DMS79 (cell line): ENCODE results near the gene TRAK1.

Experiments
- DNase-seq: peaks from one replicate; lab custom pipeline; 2025; lab: John Stamatoyannopoulos, UW

TRAK1 gene

DNA sequence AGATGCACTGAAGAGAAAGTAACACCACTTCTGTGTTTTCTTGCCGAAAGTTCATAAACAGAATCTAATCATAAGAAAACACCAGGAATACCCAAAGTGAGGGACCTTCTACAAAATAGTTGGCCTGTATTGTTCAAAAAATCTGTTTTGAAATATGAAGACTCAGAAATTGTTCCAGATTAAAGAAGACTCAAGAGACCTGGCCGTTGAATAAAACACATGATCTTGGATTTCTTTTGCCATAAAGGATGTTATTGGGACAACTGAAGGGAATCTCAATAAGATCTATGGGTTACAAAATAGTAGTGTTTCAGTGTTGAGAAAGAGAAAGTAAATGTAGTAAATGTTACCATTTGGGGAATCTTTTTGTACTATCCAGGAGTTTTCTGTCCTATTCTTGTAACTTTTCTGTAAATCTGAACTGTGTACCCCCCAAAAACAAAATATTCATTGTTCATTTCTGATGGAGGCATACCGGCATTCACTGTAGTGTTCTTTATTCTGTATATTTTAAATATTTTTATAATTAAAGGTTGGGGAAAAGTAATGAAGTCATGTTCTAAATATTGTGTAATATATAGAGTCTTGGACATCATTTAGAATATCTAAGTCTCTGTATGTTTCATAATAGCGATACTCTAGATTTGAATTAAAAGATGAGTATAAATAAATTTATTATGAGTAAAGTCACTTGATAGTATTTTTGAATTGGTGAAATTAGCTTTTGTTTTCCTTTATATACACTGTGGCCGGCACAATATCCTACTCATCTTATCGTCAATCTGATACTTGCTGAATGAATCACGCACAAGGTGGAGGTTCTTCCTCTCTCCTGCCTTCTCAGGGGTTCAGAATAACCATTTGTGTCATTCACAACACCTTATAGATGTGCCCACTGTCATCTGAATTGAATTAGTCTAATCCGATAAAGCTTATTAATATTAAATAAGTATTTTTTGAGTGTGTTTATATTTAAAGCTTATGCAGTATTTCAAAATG lies 66.7 kb downstream of the TRAK1 start:
- no peak for DNase-seq

DNA sequence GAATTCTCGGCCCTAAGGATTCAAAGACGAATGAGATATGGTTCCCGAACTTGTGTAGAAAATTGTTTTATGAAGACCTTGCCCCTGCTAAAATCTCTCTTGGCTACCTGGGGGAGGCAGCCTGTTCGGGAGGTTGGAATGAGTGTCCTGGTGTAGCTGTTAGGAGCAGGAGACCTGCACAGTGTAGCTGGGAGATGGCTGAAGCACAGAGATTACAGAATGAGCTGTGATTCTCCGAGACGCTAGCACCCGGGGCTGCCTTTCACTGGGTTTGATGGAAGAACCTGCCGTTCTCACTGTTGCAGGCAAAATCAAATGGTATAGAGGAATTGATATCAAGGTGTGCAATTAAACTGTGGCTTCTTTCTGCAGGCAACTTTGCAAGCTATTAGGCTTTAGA lies 68.0 kb downstream of the TRAK1 start:
- no peak for DNase-seq

DNA sequence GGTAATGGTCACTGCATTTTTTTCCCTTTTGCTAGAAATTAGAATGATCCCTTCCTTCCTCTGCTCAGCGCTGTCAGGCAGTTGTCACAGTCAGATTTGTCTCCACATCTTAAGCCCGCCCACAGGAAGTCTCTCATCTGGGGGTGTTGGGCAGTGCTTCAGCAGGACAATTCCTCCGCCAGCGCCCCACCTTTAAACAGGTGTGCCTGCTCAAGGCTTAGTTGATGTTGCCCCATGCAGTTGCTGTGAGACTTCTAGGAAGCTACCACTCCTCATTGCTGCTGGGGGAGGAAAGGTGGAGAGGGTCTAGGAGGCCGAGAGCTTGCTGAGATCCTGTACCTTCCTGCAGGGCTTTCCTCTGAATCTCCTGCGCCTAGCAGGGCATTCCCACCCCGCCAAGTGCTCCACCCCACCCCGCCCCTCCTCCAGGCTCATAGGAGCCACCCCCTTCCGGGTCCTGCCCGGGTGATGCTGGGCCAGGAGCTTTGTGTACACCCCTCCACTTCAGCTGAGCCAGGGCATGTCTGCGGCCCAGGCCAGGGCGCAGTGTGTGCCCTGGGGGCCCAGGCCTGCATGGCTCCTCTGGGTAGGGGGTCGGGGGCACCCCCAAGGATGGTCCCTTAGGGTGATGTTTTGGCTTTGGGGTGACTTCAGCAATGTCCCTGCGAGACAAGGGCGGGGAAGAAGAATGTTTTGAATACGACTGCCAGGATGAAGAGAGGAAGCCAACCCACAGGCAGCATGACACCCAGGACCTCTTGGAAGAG lies 68.7 kb downstream of the TRAK1 start:
- peak; percentile 85 for DNase-seq

DNA sequence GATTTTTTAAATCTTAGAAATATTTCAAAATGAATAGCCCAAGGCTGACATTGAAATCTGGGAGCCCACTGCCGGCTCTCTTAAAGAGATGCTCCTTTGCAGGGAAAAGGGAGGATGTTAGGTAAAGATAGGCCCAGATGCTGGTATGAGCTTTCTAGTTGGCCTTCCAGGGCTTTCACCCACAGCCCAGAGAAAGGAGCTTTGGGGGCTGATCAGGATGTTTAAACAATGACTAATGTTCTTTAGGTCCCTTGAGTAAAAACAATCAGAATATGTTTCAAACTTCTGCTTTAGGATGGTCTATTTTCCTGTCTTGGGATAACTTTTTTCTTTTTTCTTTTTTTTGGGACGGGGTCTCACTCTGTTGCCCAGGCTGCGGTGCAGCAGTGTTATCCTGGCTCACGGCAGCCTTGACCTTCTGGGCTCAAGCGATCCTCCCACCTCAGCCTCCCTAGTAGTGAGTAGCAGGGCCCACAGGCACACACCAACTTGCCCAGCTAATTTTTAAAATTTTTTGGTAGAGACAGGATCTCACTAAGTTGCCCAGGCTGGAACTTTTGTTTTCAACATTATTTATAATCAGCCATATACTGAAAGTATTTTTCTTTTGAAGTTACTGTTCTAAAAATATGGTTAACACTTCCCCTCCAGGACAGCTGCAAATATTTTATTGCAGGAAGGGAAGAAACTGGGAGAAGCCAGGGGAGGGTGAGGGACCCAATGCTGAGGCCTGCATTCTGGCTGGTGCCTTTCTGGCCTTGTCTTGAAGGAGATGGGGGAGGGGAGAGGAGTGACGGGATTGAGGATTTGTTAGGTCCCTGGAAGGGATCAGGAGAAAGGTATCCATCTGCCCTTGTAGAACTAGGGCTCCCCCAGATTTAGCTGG lies 70.1 kb downstream of the TRAK1 start:
- DNase-seq = no peak

DNA sequence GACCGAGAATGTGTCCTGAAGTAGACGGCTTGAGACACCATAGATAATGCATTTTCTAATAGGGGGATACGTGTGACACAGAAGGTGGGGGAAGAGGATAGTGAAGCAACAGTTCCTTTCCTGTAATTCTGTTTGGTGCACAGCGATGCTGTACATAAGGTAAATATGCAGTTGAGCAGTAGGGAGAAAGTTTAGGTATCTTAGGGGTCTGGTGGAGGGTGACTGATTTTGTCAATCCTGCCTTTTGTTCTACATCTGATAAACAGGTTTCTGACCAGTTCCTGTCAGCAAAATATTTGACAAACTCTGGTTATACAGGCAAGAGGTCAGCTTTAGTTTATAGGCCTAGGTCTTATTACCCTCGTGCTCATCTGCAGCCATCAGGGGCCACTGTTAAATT lies 71.3 kb downstream of the TRAK1 start:
- DNase-seq = no peak

DNA sequence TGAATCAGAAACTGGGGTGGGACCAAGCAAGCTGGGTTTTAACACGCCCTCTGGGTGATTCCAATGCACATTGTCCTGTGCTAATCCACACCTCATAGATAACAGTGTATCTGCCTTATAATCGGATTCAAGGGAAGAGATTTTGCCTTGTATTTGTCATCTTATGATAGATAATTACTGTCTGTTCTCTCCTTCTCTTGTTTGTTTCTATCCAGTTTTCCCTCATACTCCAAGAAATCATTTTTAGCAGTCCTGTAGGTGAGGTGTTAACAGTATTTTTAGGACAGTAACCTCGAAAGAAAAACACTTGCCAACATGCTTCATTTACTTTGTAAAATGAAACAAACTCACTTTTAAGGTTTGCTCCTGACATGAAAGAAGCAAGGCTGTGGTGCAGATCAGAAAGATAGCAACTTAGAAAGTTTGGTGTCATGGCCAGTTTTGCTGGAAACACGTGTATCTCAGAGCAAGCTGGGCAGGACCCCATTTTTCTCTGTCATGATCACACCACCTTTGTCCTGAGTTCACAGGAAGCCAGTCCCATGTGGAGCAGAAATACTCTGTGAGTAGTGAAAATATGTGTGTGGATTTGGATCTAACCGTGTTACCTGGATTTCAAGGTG lies 72.6 kb downstream of the TRAK1 start:
- DNase-seq = no peak

DNA sequence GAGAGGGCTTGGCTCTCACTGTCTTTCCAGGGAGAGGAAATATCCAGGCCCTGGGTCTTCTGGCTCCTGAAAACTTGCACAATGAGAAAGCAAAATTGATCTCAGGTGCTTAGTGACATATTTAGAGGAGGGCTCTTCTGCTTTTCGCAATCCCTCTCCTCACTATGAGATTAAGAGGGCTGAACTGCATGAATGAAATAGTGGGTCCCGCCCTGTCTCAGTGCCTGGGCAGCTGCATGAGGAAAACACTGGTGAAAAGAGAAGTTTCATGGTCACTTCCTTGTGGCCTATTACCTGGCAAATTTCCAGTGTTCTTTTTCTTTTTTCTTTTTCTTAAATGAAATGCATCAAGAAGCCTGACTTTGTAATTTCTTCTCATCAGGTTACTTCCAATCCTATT lies 73.5 kb downstream of the TRAK1 start:
- no peak for DNase-seq

DNA sequence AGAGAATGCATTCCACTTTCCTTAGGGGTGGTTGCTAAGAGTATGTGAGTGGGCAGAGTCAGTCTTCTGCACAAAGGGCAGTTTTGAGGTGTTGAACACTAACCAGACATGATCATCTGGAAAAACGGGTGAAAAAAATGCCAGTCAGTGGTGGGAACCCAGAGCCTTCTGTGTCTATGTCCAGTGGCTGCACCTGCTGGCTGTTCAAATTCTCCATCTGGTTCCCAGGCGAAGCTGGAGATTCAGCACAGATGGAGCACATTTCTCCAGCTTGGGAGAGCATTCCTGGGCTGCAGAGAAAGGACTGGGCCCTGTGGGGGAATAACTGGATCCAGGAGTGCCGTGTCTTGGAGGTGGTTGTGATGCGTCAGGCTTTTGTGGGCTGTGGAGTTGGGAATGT lies 74.1 kb downstream of the TRAK1 start:
- no peak for DNase-seq

DNA sequence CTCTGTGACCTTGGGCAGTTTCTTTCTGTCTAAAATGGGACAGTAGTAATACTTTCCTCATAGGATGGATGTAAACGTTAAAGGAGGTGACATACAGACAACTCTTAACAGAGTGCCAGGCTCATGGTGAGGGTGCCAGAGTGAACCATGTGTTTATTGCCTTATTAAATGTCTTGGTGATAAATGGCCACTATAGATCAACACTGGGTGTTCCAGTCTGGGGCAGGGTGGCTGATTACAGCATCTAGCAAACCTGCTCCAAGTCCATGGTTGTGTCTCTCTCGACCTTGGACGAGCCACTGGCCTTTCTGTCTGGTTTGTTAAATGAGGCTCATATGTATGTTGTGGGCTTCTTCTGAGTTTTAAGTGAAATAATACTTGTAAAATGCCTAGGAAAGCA lies 75.1 kb downstream of the TRAK1 start:
- no peak for DNase-seq

DNA sequence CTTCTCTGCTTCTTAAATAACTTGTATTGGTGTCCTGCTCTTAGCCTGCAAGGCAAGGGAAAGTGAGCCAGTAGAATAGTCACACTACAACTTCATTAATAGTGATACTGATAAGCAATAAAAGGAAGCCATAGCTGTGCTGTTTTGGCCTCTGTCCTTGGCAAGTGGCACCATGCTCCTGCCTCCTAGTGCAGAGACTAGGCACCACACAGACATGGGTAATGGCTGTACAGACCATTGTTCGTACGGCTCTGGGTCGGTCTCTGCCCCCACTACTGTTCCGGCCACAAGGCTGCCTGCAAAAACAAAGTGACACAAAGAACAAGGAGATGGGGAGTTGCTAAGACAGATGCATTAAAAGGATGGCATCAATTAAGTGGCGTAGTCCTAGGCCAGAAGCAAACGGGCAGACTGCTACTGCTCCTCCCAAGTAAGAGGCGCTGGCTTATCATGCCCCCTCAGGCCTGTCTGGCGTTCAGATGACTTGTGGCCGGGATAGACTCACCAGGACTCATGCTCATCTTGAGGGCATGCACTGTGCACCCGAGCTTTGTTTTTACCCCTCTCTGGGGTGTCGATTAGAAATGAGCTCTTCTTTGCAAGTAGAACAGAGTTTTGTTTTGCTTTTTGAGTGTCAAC lies 75.6 kb downstream of the TRAK1 start:
- no peak for DNase-seq

DNA sequence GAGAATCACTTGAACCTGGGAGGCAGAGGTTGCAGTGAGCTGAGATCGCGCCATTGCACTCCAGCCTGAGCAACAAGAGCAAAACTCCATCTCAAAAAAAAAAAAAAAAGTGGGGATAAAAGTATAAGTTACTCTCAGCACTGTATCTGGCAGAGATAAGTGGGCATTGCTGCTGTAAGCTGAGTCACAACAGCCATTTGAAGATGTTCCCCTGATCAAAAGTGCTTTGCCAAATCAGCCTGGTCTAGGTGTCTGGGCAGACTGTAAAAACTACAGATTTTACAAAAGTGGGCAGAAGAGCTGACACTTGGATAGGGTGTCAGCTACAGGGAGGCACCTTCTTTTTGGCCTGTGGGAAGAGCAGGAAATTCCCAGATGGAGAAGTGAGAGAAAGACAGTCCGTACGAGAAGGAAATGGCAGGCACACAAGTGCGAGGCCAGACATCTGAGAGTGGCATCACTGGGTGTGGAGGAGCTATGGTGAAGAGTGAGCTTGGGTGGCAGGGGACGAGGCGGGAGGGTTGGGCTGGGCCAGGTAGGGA lies 78.5 kb downstream of the TRAK1 start:
- DNase-seq = no peak

DNA sequence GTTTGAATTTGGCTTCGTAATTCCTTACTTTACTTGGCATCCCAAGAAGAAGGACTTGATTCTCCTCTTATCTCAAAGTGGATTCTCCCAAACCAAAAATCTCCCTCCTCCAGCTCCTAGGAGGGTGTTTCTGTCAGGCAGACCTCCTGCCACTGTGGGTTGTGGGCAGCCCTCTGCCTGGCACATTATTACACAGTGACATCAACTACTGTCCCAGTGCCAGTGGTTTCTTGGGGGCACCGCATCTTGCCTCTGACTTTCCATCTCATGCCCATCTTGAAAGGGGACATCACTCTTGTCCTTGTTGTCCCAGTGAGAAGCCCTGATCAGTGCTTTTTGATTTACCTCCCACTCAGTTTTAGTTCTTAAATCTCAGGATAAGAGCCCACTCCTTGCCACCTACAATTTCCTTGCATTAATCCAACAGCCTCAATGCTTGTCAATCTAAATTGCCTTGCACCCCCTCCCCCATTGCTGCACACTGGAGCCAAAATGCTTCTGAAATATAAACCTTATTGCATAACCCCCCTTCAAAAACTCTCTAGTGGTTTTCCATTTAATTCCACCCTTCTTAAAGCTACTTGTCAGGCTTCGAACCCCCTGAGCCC lies 81.0 kb downstream of the TRAK1 start:
- DNase-seq = no peak

DNA sequence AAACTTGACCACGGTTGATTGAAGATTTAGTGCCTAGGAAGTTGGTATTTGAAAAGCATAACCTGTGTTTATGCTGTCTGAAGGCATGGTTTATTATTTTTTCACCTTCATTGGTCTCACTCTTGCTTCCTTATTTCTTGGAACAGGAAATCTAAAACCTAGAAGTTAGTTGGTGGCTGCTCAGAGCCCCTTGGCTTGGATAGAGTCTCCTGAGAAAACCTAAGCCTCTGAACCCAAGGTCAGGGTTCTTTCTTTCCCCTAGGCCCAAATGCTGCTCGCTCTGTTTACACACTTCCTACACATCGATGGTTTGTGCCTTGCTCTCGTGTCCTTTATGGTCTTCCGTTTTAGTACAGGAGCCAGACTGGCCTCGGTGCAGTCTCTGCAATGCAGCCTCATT lies 82.2 kb downstream of the TRAK1 start:
- DNase-seq = no peak

DNA sequence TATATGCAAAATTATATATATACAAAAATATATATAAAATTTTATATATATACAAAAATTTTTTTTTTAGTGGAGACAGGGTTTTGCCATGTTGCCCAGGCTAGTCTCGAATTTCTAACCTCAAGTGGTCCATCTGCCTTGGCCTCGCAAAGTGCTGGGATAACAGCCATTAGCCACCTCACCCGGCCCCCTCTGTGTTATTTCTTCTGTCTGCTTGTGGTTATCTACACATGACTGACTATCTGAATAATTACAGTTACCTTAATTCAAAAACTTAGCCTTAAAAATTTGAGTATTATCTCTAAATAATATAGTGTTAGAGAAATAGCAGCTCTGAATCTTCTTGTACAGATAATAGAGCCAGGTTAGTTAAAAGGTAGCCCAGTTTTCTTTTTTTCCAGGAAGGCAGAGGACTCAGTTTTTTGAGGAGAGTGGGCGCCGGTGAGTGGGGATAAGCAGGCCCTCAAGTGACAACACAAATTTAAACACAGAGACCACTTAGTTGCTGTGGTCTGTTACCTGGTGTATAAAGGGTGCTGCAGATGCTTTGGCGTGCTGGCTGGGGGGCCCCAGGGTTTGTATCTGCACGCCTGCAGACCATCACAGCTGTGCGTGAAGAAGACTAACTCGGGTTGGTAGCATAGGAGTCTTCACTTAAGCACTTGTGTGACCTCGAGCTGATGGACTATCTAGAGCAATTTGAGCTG lies 83.7 kb downstream of the TRAK1 start:
- DNase-seq = no peak

DNA sequence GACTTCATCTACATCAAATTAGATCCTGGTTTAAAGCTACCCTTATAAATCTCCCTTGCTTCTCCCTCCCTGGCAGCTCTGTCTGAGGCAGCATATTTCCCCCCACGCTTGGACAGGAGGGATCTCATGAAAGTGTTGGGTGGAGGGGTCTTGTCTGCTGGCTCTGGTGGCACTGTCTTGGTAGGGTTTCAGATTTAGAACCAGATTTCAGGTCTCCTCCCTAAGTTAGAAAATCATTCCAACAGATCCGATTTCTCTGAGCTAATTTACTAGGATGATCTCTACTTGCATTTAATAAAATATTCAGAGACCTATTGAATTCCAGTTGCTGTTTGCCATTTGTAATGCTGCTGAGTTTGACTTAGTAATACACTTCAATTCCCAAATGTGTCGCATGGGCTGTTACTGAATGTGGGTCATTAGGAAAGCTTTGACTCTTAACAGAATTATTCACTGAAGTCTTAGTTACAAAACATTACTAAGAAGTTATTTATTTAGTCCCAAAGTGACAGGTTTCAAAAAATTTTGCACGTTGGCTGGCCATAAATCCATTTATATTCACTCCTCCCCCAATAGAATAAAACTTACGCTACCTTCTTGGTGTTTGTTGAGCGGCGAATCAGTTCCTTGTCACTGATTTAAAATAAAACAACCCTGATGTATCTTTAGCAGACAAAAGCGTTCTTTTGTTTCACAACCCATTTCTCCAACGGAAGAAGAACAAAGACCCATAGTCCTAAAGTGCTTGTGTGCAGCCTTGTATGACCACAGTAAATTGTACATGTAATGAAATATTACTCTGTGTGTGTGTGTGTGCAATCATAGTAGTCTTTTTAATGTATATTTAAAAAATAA lies 84.5 kb downstream of the TRAK1 start:
- DNase-seq = no peak

DNA sequence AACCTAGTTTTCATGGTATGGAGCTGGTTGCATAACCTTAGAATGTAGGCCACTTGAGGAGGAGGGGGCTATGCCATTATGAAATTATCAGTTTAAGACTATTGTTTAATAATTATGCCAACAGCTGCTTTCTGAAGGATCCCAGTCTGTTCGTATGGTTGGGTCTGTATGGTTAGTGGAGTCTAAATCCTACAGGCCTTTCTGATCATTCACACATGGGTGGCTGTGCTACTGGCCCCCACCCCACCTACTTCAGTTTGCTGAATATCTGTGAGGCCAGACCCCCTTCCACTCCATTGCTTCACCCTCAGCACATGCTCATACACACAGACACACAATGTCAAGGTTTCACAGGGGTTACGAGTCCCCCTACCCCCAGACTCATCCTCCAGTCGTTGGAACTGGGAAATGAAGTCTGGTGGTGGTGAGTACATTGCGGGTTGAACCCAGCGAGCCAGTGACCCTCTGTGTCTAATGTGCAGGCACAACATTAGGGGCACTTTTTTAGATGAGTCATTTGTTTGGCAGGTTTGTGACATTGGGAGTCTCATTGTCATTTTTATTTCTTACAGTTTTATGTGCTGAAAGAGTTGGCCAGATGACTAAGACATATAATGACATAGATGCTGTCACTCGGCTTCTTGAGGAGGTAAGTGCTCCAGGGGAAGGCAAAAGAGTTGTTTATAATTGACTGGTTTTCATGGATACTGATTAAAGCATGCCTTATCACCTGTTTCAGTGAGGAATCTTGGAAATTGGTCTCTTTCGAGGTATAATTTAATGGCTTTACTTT lies 85.3 kb downstream of the TRAK1 start:
- DNase-seq = no peak

DNA sequence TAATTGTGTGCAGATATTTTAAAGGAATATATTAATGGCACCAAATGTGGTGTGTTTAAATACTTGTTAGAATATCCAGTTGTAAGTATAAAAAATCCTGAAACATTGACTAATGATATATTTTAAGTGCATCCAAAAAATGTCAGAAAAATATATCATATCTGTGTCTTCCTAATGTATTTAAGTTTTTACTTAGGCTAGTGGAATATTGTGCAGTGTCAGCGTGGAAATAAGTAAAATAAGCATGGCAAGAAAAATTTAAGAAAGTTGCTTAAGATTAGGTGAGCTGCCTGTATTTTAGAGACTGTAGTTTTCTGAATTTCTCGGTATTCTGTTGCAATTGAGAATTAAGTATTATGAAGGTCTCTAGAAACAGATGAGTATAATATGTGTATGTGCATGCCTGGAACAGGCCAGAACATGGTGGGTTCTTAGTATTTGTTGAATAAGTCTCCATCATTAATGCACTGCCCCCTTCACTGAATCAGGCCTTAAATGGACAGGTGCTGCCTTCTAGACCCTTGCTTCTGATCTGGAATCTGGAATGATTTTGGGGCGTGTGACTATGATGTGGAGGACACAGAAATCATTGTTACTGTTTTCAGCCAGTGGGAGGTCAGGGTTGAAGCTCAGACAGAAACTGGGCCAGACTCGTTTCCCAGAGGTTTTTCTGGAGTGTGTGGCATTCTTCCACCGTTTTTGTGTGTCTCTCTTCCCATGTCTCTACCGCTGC lies 86.1 kb downstream of the TRAK1 start:
- DNase-seq = no peak
